ENCODE data around the gene PRAC1.

Gene PRAC1

GRCh38 chr17:48761114-48761513 is 38.8 kb upstream of the PRAC1 start:
- DNase-seq, result no peak
- Histone ChIP-seq H3K36me3 (ENCODE audit: control insufficient read depth in 1 of 2, insufficient read depth in 2 of 2, low read length in 2 of 2) (no peaks in the 10 kb centered on the region), H3K4me1 (ENCODE audit: control insufficient read depth in 1 of 2, insufficient read depth in 2 of 2, low read length in 2 of 2) (no peaks in the 10 kb centered on the region), H3K4me2 (ENCODE audit: low read length) (no peak overlapping the region), H2BK12ac (ENCODE audit: low read length) (no peak overlapping the region), H2BK120ac (ENCODE audit: insufficient read depth, low read length, poor library complexity) (no peak overlapping the region), H3K79me1 (ENCODE audit: low read length) (no peaks in the 10 kb centered on the region), H3K23ac (ENCODE audit: low read length) (no peak overlapping the region), H3K4me3 (ENCODE audit: low read depth, low read length) (no peak overlapping the region), H3K79me2 (ENCODE audit: control insufficient read depth, insufficient read depth, low read length, poor library complexity) (no peaks in the 10 kb centered on the region), H4K8ac (ENCODE audit: low read depth, low read length) (no peak overlapping the region), H2AFZ (ENCODE audit: insufficient read depth, low read length, poor library complexity) (no peak overlapping the region), H3K14ac (ENCODE audit: low read length) (no peak overlapping the region), H4K12ac (ENCODE audit: low read depth, low read length) (no peak overlapping the region), H2BK5ac (ENCODE audit: low read depth, low read length, poor library complexity) (no peak overlapping the region), H3K4ac (ENCODE audit: low read depth, low read length) (no peak overlapping the region), H3K27ac (ENCODE audit: low read depth, low read length) (no peak overlapping the region), H3K18ac (ENCODE audit: low read length) (no peak overlapping the region), H3K9me3 (ENCODE audit: insufficient read depth, low read depth, low read length) (peaks cover 4% of the 10 kb centered on the region), H3K27me3 (ENCODE audit: insufficient read depth, low read length) (peaks cover 15% of the 10 kb centered on the region), H4K91ac (ENCODE audit: low read depth, low read length) (no peak overlapping the region), H3K9ac (ENCODE audit: low read length) (no peak overlapping the region), H2AK5ac (ENCODE audit: low read length) (no peak overlapping the region)
- WGBS (ENCODE audit: extremely low coverage, insufficient coverage, insufficient read length), result no CpG with 5 or more reads among the region's 6 CpGs

- H2BK12ac ChIP-seq (ENCODE audit: low read length), result no peak overlapping the region
- no peak overlapping the region for H2AFZ ChIP-seq (ENCODE audit: insufficient read depth, low read length, poor library complexity)
- H3K79me2 ChIP-seq (ENCODE audit: control insufficient read depth, insufficient read depth, low read length, poor library complexity), result no peaks in the 10 kb centered on the region
- no peak overlapping the region for H3K9ac ChIP-seq (ENCODE audit: low read length)
- H3K4me2 ChIP-seq (ENCODE audit: low read length), result no peak overlapping the region
- no peak overlapping the region for H4K12ac ChIP-seq (ENCODE audit: low read depth, low read length)
- H3K9me3 ChIP-seq (ENCODE audit: insufficient read depth, low read depth, low read length), result peaks cover 4% of the 10 kb centered on the region
- no peak overlapping the region for H2BK5ac ChIP-seq (ENCODE audit: low read depth, low read length, poor library complexity)
- WGBS (ENCODE audit: extremely low coverage, insufficient coverage, insufficient read length), result no CpG with 5 or more reads among the region's 4 CpGs
- no peak overlapping the region for H3K18ac ChIP-seq (ENCODE audit: low read length)
- peaks cover 21% of the 10 kb centered on the region for H3K27me3 ChIP-seq (ENCODE audit: insufficient read depth, low read length)
- H4K91ac ChIP-seq (ENCODE audit: low read depth, low read length), result no peak overlapping the region
- H4K8ac ChIP-seq (ENCODE audit: low read depth, low read length), result no peak overlapping the region
- no peak overlapping the region for H2AK5ac ChIP-seq (ENCODE audit: low read length)
- no peaks in the 10 kb centered on the region for H3K4me1 ChIP-seq (ENCODE audit: control insufficient read depth in 1 of 2, insufficient read depth in 2 of 2, low read length in 2 of 2)
- no peaks in the 10 kb centered on the region for H3K36me3 ChIP-seq (ENCODE audit: control insufficient read depth in 1 of 2, insufficient read depth in 2 of 2, low read length in 2 of 2)
- no peak overlapping the region for H3K27ac ChIP-seq (ENCODE audit: low read depth, low read length)
- H2BK120ac ChIP-seq (ENCODE audit: insufficient read depth, low read length, poor library complexity), result no peak overlapping the region
- DNase-seq, result no peak
- no peak overlapping the region for H3K4ac ChIP-seq (ENCODE audit: low read depth, low read length)
- H3K4me3 ChIP-seq (ENCODE audit: low read depth, low read length), result no peak overlapping the region
- H3K23ac ChIP-seq (ENCODE audit: low read length), result no peak overlapping the region
- H3K79me1 ChIP-seq (ENCODE audit: low read length), result no peaks in the 10 kb centered on the region
- no peak overlapping the region for H3K14ac ChIP-seq (ENCODE audit: low read length)
Observed at GRCh38 chr17:48760411-48760810, 38.1 kb upstream of the PRAC1 start.

GRCh38 chr17:48759288-48759687 is 37.0 kb upstream of the PRAC1 start:
- H3K27ac ChIP-seq (ENCODE audit: low read depth, low read length), result no peak overlapping the region
- no peak overlapping the region for H3K4ac ChIP-seq (ENCODE audit: low read depth, low read length)
- peaks cover 4% of the 10 kb centered on the region for H3K9me3 ChIP-seq (ENCODE audit: insufficient read depth, low read depth, low read length)
- peaks cover 0 to 2% of the 10 kb centered on the region in 2 experiments for H3K4me1 ChIP-seq (ENCODE audit: control insufficient read depth in 1 of 2, insufficient read depth in 2 of 2, low read length in 2 of 2)
- H4K12ac ChIP-seq (ENCODE audit: low read depth, low read length), result no peak overlapping the region
- no peak overlapping the region for H3K9ac ChIP-seq (ENCODE audit: low read length)
- no peak overlapping the region for H3K18ac ChIP-seq (ENCODE audit: low read length)
- no peak overlapping the region for H3K14ac ChIP-seq (ENCODE audit: low read length)
- no peak overlapping the region for H3K23ac ChIP-seq (ENCODE audit: low read length)
- H2AK5ac ChIP-seq (ENCODE audit: low read length), result no peak overlapping the region
- DNase-seq, result no peak
- no peak overlapping the region for H2BK120ac ChIP-seq (ENCODE audit: insufficient read depth, low read length, poor library complexity)
- H3K4me2 ChIP-seq (ENCODE audit: low read length), result no peak overlapping the region
- H2BK12ac ChIP-seq (ENCODE audit: low read length), result no peak overlapping the region
- no peak overlapping the region for H4K91ac ChIP-seq (ENCODE audit: low read depth, low read length)
- H3K27me3 ChIP-seq (ENCODE audit: insufficient read depth, low read length), result peaks cover 32% of the 10 kb centered on the region
- no peak overlapping the region for H2BK5ac ChIP-seq (ENCODE audit: low read depth, low read length, poor library complexity)
- H2AFZ ChIP-seq (ENCODE audit: insufficient read depth, low read length, poor library complexity), result no peak overlapping the region
- H3K4me3 ChIP-seq (ENCODE audit: low read depth, low read length), result no peak overlapping the region
- no peak overlapping the region for H4K8ac ChIP-seq (ENCODE audit: low read depth, low read length)
- no peaks in the 10 kb centered on the region for H3K79me2 ChIP-seq (ENCODE audit: control insufficient read depth, insufficient read depth, low read length, poor library complexity)
- no peaks in the 10 kb centered on the region for H3K79me1 ChIP-seq (ENCODE audit: low read length)
- H3K36me3 ChIP-seq (ENCODE audit: control insufficient read depth in 1 of 2, insufficient read depth in 2 of 2, low read length in 2 of 2), result no peaks in the 10 kb centered on the region

GRCh38 chr17:48757524-48757961 is 35.2 kb upstream of the PRAC1 start:
- H4K12ac ChIP-seq (ENCODE audit: low read depth, low read length), result no peak overlapping the region
- no peak overlapping the region for H4K91ac ChIP-seq (ENCODE audit: low read depth, low read length)
- H3K14ac ChIP-seq (ENCODE audit: low read length), result no peak overlapping the region
- no peak overlapping the region for H2AFZ ChIP-seq (ENCODE audit: insufficient read depth, low read length, poor library complexity)
- no peak overlapping the region for H3K9ac ChIP-seq (ENCODE audit: low read length)
- no peak overlapping the region for H3K4me3 ChIP-seq (ENCODE audit: low read depth, low read length)
- H3K79me1 ChIP-seq (ENCODE audit: low read length), result no peaks in the 10 kb centered on the region
- DNase-seq, result peak in 1 of 2 donors; percentile 8
- H2BK5ac ChIP-seq (ENCODE audit: low read depth, low read length, poor library complexity), result no peak overlapping the region
- H3K27ac ChIP-seq (ENCODE audit: low read depth, low read length), result no peak overlapping the region
- H2BK120ac ChIP-seq (ENCODE audit: insufficient read depth, low read length, poor library complexity), result no peak overlapping the region
- H3K23ac ChIP-seq (ENCODE audit: low read length), result no peak overlapping the region
- no peak overlapping the region for H3K18ac ChIP-seq (ENCODE audit: low read length)
- H3K36me3 ChIP-seq (ENCODE audit: control insufficient read depth in 1 of 2, insufficient read depth in 2 of 2, low read length in 2 of 2), result no peaks in the 10 kb centered on the region
- H3K79me2 ChIP-seq (ENCODE audit: control insufficient read depth, insufficient read depth, low read length, poor library complexity), result no peaks in the 10 kb centered on the region
- no peak overlapping the region for H2BK12ac ChIP-seq (ENCODE audit: low read length)
- WGBS (ENCODE audit: extremely low coverage, insufficient coverage, insufficient read length), result no CpG with 5 or more reads among the region's 2 CpGs
- peaks cover 0 to 2% of the 10 kb centered on the region in 2 experiments for H3K4me1 ChIP-seq (ENCODE audit: control insufficient read depth in 1 of 2, insufficient read depth in 2 of 2, low read length in 2 of 2)
- H3K4ac ChIP-seq (ENCODE audit: low read depth, low read length), result no peak overlapping the region
- H3K9me3 ChIP-seq (ENCODE audit: insufficient read depth, low read depth, low read length), result peaks cover 4% of the 10 kb centered on the region
- H2AK5ac ChIP-seq (ENCODE audit: low read length), result no peak overlapping the region
- H3K27me3 ChIP-seq (ENCODE audit: insufficient read depth, low read length), result peaks cover 50% of the 10 kb centered on the region
- H4K8ac ChIP-seq (ENCODE audit: low read depth, low read length), result no peak overlapping the region
- no peak overlapping the region for H3K4me2 ChIP-seq (ENCODE audit: low read length)

Measured in trophoblast cell (in vitro differentiated cells and primary cell).